HepG2 (cell line): ENCODE data around the gene OR2F2. TPM values are rescaled to one million over a fixed set of nuclear protein-coding genes. Genes with fewer than 3 reads are reported as not detected.

Source experiments
- ADNP ChIP-seq: sonication (generic); formaldehyde crosslinking; IDR thresholded peaks from 2 replicates; pipeline ENCODE4 v1.4.0; 2020; ENCODE audit warnings: missing genetic modification reagents
- ARNTL ChIP-seq: sonication (generic); formaldehyde crosslinking; IDR thresholded peaks from 2 replicates; pipeline ENCODE4 v1.4.0; 2020; ENCODE audit warnings: mild to moderate bottlenecking, missing genetic modification reagents
- BRD4 ChIP-seq: sonication (generic); formaldehyde crosslinking; IDR thresholded peaks from 2 replicates; pipeline ENCODE4 v1.4.0; 2020; ENCODE audit warnings: missing genetic modification reagents
- CAMTA2 ChIP-seq: sonication (generic); formaldehyde crosslinking; IDR thresholded peaks from 2 replicates; pipeline ENCODE4 v1.4.0; 2020; ENCODE audit warnings: mild to moderate bottlenecking, missing genetic modification reagents, borderline replicate concordance
- DBP ChIP-seq: sonication (generic); formaldehyde crosslinking; IDR thresholded peaks from 2 replicates; pipeline ENCODE4 v1.4.0; 2020; ENCODE audit warnings: missing genetic modification reagents; ENCODE audit errors: not compliant biosample characterization
- FOXA1 ChIP-seq, 2 experiments: fragments of 450-650 bp in 1 of 2; sonication (generic) in 1 of 2; formaldehyde crosslinking in 1 of 2; IDR thresholded peaks; 2 replicates each; pipeline versions ENCODE4 v1.4.0 to v1.6.1; 2016 to 2020; ENCODE audit warnings: missing genetic modification reagents in 1 of 2
- HMGA1 ChIP-seq: sonication (generic); formaldehyde crosslinking; conservative IDR thresholded peaks from 2 replicates; pipeline ENCODE4 v1.4.0; 2020; ENCODE audit warnings: missing genetic modification reagents
- JDP2 ChIP-seq: sonication (generic); formaldehyde crosslinking; IDR thresholded peaks from 2 replicates; pipeline ENCODE4 v1.8.1; 2022; ENCODE audit warnings: missing genetic modification reagents, borderline replicate concordance
- KMT2A ChIP-seq: sonication (generic); formaldehyde crosslinking; IDR thresholded peaks from 2 replicates; pipeline ENCODE4 v1.4.0; 2020; ENCODE audit warnings: missing genetic modification reagents
- NFKB2 ChIP-seq: sonication (generic); formaldehyde crosslinking; IDR thresholded peaks from 2 replicates; pipeline ENCODE4 v1.4.0; 2020; ENCODE audit warnings: missing genetic modification reagents, borderline replicate concordance
- PRDM15 ChIP-seq: sonication (generic); formaldehyde crosslinking; IDR thresholded peaks from 2 replicates; pipeline ENCODE4 v1.4.0; 2020; ENCODE audit warnings: missing genetic modification reagents
- SIN3B ChIP-seq: fragments of 150-350 bp; IDR thresholded peaks from 2 replicates; pipeline ENCODE4 v1.6.1; 2014; ENCODE audit warnings: low read length
- SMAD3 ChIP-seq: sonication (generic); formaldehyde crosslinking; IDR thresholded peaks from 2 replicates; pipeline ENCODE4 v1.4.0; 2020; ENCODE audit warnings: missing genetic modification reagents
- TARDBP ChIP-seq: sonication (generic); formaldehyde crosslinking; IDR thresholded peaks from 2 replicates; pipeline ENCODE4 v1.8.0; 2022; ENCODE audit warnings: mild to moderate bottlenecking, missing genetic modification reagents
- ZKSCAN1 ChIP-seq: fragments of 150-350 bp; IDR thresholded peaks from 2 replicates; pipeline ENCODE4 v1.6.1; 2014; ENCODE audit warnings: low read length
- ZNF317 ChIP-seq: sonication (generic); formaldehyde crosslinking; IDR thresholded peaks from 2 replicates; pipeline ENCODE4 v1.5.0; 2020; ENCODE audit warnings: mild to moderate bottlenecking, missing genetic modification reagents
- ZNF513 ChIP-seq: sonication (generic); formaldehyde crosslinking; conservative IDR thresholded peaks from 2 replicates; pipeline ENCODE4 v1.5.0; 2020; ENCODE audit warnings: missing genetic modification reagents
- ZNF674 ChIP-seq: sonication (generic); formaldehyde crosslinking; IDR thresholded peaks from 2 replicates; pipeline ENCODE4 v1.5.0; 2020; ENCODE audit warnings: low read depth, mild to moderate bottlenecking, missing genetic modification reagents
- ZNF746 ChIP-seq: sonication (generic); formaldehyde crosslinking; IDR thresholded peaks from 2 replicates; pipeline ENCODE4 v1.8.0; 2022; ENCODE audit warnings: mild to moderate bottlenecking, missing genetic modification reagents
- ZNF749 ChIP-seq: sonication (generic); formaldehyde crosslinking; IDR thresholded peaks from 2 replicates; pipeline ENCODE4 v1.8.0; 2022; ENCODE audit warnings: mild to moderate bottlenecking, missing genetic modification reagents, moderate library complexity, borderline replicate concordance
- ZNF761 ChIP-seq: sonication (generic); formaldehyde crosslinking; conservative IDR thresholded peaks from 2 replicates; pipeline ENCODE4 v1.4.0; 2020; ENCODE audit warnings: mild to moderate bottlenecking, missing genetic modification reagents
- ZNF780A ChIP-seq: sonication (generic); formaldehyde crosslinking; IDR thresholded peaks from 2 replicates; pipeline ENCODE4 v1.8.0; 2022; ENCODE audit warnings: mild to moderate bottlenecking, missing genetic modification reagents, moderate library complexity
- ZSCAN21 ChIP-seq: sonication (generic); formaldehyde crosslinking; IDR thresholded peaks from 2 replicates; pipeline ENCODE4 v1.8.0; 2022; ENCODE audit warnings: mild to moderate bottlenecking, missing genetic modification reagents, moderate library complexity, borderline replicate concordance
- polyA plus RNA-seq, 8 experiments: library from polyadenylated mRNA; depleted of rRNA in 3 of 8; stranded (reverse) in 7 of 8; unstranded in 1 of 8; fragments of >200 nt; fragmentation: Illumina TruSeq in 4 of 8; extraction: Trizol in 4 of 8; gene quantifications; 2 replicates each; pipeline versions ENCODE4 v1.2.1 to v1.2.3, GENCODE V29; 2011 to 2016; ENCODE audit warnings: low read depth in 4 of 8, missing spikeins in 1 of 8, mixed read lengths in 1 of 8; ENCODE audit not compliant: insufficient read depth in 1 of 8
- total RNA-seq, 5 experiments: library from RNA; depleted of rRNA; stranded (reverse); fragments of >200 nt; fragmentation: Illumina TruSeq; extraction: Trizol; gene quantifications; 2 replicates each; pipeline ENCODE4 v1.2.3, GENCODE V29; 2016; ENCODE audit warnings: low read depth in 1 of 5
- TF ChIP-seq, protein P1 (sequence below): sonication (generic); formaldehyde crosslinking; IDR thresholded peaks from 2 replicates; pipeline ENCODE4 v1.4.0; 2020; ENCODE audit warnings: missing genetic modification reagents, borderline replicate concordance

Gene OR2F2
- total and polyA plus RNA-seq, 2 of the 13 experiments (the other 11 are each of a cell fraction or from before 2014, with no cell fraction given) = 0.13 TPM; not detected in 1

GRCh38 chr7:143906895-143907294 is 28.1 kb upstream of the OR2F2 start (continued):
- no peak for TF ChIP-seq ZNF513 (CRISPR knock-in tag)
- no peak for TF ChIP-seq DBP (CRISPR knock-in tag)
- no peak for TF ChIP-seq CAMTA2
- TF ChIP-seq JDP2 (CRISPR knock-in tag) = no peak
- TF ChIP-seq PRDM15 (CRISPR knock-in tag) = no peak
- peak; percentile 41; the same call in 1 of the 2 replicates for TF ChIP-seq BRD4 (CRISPR knock-in tag)
- no peak for TF ChIP-seq ZNF746 (CRISPR knock-in tag)
- TF ChIP-seq NFKB2 (CRISPR knock-in tag) = no peak
- peak; percentile 85 for TF ChIP-seq TARDBP (CRISPR knock-in tag)
- peak; percentile 75; the same call in 1 of the 2 replicates for TF ChIP-seq ZNF761 (CRISPR knock-in tag)
- peak; percentile 58; the same call in 1 of the 2 replicates for TF ChIP-seq ARNTL (CRISPR knock-in tag)
- no peak for TF ChIP-seq ZNF780A (CRISPR knock-in tag)
- TF ChIP-seq ZSCAN21 (CRISPR knock-in tag) = peak; percentile 41; the same call in 1 of the 2 replicates
- TF ChIP-seq, protein P1, sequence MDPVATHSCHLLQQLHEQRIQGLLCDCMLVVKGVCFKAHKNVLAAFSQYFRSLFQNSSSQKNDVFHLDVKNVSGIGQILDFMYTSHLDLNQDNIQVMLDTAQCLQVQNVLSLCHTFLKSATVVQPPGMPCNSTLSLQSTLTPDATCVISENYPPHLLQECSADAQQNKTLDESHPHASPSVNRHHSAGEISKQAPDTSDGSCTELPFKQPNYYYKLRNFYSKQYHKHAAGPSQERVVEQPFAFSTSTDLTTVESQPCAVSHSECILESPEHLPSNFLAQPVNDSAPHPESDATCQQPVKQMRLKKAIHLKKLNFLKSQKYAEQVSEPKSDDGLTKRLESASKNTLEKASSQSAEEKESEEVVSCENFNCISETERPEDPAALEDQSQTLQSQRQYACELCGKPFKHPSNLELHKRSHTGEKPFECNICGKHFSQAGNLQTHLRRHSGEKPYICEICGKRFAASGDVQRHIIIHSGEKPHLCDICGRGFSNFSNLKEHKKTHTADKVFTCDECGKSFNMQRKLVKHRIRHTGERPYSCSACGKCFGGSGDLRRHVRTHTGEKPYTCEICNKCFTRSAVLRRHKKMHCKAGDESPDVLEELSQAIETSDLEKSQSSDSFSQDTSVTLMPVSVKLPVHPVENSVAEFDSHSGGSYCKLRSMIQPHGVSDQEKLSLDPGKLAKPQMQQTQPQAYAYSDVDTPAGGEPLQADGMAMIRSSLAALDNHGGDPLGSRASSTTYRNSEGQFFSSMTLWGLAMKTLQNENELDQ (CRISPR knock-in tag) = no peak
- no peak for TF ChIP-seq ADNP
- TF ChIP-seq ZNF674 (CRISPR knock-in tag) = no peak
- no peak for TF ChIP-seq FOXA1 (IDR thresholded peaks at IDR 0.05)
- peak; percentile 74 for TF ChIP-seq FOXA1 (CRISPR knock-in tag; IDR thresholded peaks at IDR 0.05)
- no peak for TF ChIP-seq HMGA1 (CRISPR knock-in tag)
- peak; percentile 85 for TF ChIP-seq ZNF317 (CRISPR knock-in tag)
- TF ChIP-seq KMT2A = peak; percentile 71
- no peak for TF ChIP-seq ZNF749 (CRISPR knock-in tag)
- peak; percentile 47; the same call in 1 of the 2 replicates for TF ChIP-seq ZKSCAN1
- peak; percentile 29; the same call in 1 of the 2 replicates for TF ChIP-seq SIN3B
- TF ChIP-seq SMAD3 = peak; percentile 88
